B cell (primary cell): ENCODE data around the gene INSR.

Experiments used
- CTCF ChIP-seq: fragments of 200-600 bp; IDR thresholded peaks from one replicate; pipeline ENCODE4 v1.8.0; 2022; ENCODE audit warnings: antibody characterized with exemption, mild to moderate bottlenecking
- EZH2 ChIP-seq: IDR thresholded peaks from 2 replicates; pipeline ENCODE4 v1.6.1; 2012; ENCODE audit warnings: borderline replicate concordance, low read depth, mild to moderate bottlenecking, moderate library complexity, low read length; ENCODE audit not compliant: insufficient read depth, poor library complexity, severe bottlenecking

- TF ChIP-seq CTCF, result no peak
- no peak for TF ChIP-seq EZH2
Observed at GRCh38 chr19:7159105-7159933, 134.9 kb downstream of the INSR start.
